A673 (cell line): ENCODE results near the gene ZDHHC11.

Source experiments
- CTCF ChIP-seq: fragments of 300-800, 200-600 bp; sonication (generic); conservative IDR thresholded peaks from 2 replicates; pipeline ENCODE4 v1.5.1; 2017; ENCODE audit warnings: low read depth, mild to moderate bottlenecking, antibody characterized with exemption, low read length, moderate library complexity, mixed read lengths
- EZH2 ChIP-seq: fragments of 200-600 bp; sonication (generic); IDR thresholded peaks from 2 replicates; pipeline ENCODE4 v1.6.1; 2017; ENCODE audit warnings: borderline replicate concordance, low read depth, mild to moderate bottlenecking, mixed read lengths, antibody characterized with exemption, low read length; ENCODE audit not compliant: poor library complexity, severe bottlenecking

GRCh38 chr5:760363-761058 is 90.3 kb downstream of the ZDHHC11 start:
- TF ChIP-seq CTCF: no peak
- no peak for TF ChIP-seq EZH2
